ENCODE measurements around the gene PPP4R4.

PPP4R4 gene

DNA sequence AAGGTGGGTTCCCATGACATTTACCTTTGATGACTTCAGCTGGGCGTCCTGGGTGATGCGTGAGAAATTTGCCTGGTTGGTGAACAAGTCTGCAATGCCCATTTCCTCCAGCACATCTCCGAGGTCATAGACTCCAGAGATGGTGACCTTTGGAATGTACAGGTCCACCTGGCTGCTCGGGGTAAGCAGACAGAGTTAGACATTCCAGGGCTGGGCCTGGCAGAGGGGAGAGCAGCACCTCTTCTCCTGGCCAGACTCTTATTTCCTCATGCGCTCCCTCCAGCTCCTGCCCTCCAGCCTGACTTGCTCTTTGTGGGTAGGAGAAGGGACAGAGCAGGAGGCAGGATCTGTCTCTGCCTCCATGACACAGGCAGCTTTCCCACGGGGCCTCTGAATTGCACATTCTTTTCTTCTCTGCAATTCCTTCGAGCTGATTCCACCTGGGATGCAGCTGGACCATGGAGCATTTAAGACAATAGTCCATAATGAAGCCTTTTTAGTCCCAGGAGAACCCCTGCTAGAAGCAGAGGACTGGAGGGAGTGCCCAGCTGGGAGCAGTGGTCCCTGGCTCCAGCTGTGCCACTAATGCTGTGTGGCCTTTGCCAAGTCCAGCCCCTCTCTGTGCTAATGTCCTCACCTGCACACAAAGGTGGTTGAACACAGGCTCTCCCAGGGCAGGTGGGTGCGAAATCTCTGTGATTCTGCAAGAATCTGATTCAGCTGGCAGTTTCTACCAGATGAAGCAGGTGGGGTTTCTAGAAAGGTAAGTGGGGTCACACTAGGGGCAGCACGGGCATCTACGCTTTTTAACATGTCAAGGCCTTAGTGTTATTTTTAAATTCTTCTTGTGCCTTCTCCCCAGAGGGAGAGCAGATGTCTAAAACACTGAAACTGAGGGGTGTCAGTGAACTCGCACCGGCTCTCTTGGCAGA lies 132.2 kb downstream of the PPP4R4 start:
- no peak overlapping the region for H3K4me3 ChIP-seq (ENCODE audit: low read depth, low read length)
- TF ChIP-seq, protein P1, sequence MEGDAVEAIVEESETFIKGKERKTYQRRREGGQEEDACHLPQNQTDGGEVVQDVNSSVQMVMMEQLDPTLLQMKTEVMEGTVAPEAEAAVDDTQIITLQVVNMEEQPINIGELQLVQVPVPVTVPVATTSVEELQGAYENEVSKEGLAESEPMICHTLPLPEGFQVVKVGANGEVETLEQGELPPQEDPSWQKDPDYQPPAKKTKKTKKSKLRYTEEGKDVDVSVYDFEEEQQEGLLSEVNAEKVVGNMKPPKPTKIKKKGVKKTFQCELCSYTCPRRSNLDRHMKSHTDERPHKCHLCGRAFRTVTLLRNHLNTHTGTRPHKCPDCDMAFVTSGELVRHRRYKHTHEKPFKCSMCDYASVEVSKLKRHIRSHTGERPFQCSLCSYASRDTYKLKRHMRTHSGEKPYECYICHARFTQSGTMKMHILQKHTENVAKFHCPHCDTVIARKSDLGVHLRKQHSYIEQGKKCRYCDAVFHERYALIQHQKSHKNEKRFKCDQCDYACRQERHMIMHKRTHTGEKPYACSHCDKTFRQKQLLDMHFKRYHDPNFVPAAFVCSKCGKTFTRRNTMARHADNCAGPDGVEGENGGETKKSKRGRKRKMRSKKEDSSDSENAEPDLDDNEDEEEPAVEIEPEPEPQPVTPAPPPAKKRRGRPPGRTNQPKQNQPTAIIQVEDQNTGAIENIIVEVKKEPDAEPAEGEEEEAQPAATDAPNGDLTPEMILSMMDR (IDR thresholded peaks at IDR 0.05; ENCODE audit: insufficient read depth, low read depth, low read length, missing control alignments), result no peak
- no peak for DNase-seq (ENCODE audit: low read depth)

DNA sequence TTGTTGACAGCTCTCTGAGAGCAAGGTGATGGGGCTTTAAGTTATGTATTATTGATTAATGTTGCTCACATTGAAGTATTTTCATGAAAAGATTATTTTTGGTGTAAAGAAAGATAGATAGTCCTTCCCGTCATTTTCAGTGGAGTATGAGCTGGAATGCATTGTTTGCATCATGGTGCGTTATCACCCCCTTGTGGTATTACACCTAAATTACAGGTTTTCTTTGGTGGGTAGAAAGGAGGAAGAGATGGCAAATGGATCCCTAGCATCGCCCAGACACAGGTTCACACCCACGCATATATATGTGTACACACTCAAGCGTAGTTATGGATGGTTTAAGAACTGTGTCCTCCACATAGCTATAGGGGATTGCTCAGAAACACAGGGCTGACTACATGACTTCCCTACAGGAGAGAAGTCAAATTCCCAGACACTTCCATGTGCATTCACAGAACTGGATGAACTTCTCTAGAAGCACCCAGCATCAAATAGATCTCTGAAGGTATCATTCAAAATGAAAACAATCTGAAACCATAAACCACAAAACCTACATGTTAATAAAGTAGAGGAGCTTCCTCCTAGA lies 133.4 kb downstream of the PPP4R4 start:
- no peak overlapping the region for H3K4me3 ChIP-seq (ENCODE audit: low read depth, low read length)
- TF ChIP-seq, protein P1 (IDR thresholded peaks at IDR 0.05; ENCODE audit: insufficient read depth, low read depth, low read length, missing control alignments), result no peak
- peak; percentile 23 for DNase-seq (ENCODE audit: low read depth)

DNA sequence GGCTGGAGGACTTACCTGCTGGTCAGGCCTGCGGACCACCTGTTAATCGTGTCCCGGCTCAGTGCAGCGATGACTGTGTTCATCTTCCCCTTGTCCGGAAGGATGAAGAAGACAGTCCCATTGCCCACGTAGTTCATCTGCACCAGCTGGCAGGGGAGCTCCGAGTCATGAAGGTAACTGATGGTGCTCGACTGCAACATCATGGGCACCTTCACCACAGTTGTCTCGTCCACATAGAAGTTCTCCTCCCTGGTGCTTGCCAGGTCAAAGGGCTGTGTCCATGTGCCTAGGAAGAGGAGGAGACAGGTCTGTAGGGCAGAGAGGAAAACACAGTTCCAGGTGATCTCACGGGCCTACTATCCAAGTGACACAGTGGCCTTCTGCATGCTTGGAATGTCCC lies 135.6 kb downstream of the PPP4R4 start:
- no peak for DNase-seq (ENCODE audit: low read depth)
- H3K4me3 ChIP-seq (ENCODE audit: low read depth, low read length), result no peak overlapping the region
- TF ChIP-seq, protein P1 (IDR thresholded peaks at IDR 0.05; ENCODE audit: insufficient read depth, low read depth, low read length, missing control alignments), result no peak

DNA sequence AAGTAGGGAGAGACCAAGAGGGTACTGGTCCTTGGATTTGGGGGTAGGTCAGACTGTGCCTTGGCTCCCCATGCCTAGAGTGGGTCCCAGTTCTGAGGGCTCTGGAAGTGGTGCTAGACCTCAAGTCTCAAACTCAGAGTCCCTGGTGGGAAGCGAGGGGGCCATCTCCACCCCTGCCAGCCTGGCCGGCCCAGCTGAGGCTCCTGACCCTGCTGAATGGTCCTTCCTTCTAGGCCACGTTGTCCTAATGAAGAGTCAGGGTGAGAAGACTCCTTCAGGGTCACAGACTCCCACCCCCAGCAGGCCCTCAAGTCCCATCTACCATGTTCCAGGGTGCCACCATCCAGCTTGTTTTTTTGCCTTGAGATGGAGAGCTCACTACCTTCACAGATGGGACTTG lies 136.1 kb downstream of the PPP4R4 start:
- no peak overlapping the region for H3K4me3 ChIP-seq (ENCODE audit: low read depth, low read length)
- TF ChIP-seq, protein P1 (IDR thresholded peaks at IDR 0.05; ENCODE audit: insufficient read depth, low read depth, low read length, missing control alignments), result no peak
- no peak for DNase-seq (ENCODE audit: low read depth)

DNA sequence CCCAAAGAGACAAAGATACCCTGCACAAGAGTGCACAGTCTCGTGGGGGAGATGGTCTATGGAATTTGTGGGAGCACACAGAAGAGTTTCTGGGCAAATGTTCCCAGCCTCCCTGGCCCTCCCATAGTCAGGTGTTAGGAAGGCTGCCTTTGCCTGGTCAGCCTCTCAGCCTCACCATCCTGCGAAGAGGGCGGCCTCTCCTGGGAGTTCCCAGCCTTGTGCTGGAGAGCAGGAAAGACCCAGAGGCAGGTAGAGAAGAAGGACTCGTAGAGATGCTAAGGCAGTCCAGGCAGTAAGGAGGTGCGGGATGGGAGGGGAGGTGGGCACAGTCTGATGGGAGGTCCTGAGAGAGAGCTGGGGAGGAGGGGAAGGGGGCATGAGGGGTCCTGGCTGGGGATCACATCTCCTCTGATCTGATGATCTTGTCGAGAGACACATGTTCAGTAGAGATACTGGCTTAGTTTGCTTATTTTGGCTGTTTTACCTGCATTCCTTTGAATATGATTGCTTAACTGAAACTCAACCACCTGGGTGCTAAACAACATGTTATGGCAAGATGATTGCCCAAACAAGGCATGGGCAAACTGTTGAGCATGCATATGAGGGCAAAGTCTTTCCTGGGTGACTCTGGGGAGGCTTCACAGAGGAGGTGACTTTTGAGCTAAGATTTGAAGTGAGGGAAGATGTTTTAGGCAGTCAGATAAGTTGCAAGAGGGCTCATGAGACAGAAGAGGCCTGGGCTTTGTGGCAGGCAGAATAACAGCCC lies 138.5 kb downstream of the PPP4R4 start:
- TF ChIP-seq, protein P1 (IDR thresholded peaks at IDR 0.05; ENCODE audit: insufficient read depth, low read depth, low read length, missing control alignments), result no peak
- DNase-seq (ENCODE audit: low read depth), result no peak

DNA sequence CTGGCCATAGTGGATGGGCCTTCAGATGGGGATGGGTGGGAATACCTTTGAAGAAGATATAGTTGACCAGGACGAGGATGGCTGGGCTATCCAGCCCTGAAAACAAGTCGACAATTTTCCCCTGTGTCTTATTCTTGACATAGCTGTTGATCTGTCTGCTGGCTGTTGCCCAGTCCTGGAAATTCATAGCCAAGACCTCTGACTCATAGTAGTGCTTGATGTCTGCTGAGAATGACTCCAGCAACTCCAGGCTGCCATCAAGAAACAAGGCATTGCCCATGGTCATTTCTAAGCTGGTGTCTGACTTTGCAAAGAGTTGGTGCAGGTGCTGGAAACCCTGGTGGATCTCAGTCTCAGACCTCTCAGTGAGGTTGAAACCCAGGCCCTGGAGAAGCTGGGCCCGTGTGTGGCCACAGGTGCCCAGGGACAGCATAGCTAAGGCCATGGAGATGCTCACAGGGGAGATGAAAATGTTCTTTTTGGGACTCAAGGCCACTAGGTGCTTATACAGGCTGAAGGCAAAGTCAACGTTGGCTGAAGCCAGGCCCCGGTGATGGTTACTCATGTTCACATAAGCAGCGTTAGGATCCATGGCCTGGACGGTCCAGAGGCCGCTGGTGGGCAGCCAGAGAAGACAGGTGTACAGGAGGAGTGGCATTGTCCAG lies 140.0 kb downstream of the PPP4R4 start:
- no peak for DNase-seq (ENCODE audit: low read depth)
- no peak overlapping the region for H3K4me3 ChIP-seq (ENCODE audit: low read depth, low read length)
- TF ChIP-seq, protein P1 (IDR thresholded peaks at IDR 0.05; ENCODE audit: insufficient read depth, low read depth, low read length, missing control alignments), result no peak

More for the DNA sequence above, 138.5 kb downstream of the PPP4R4 start:
- no peak overlapping the region for H3K4me3 ChIP-seq (ENCODE audit: low read depth, low read length)

All from GM12865 (cell line).